HG03571 (cell line): ENCODE measurements around the gene ARHGEF7.

Experiments used
- ATAC-seq: cut with Tn5 transposase; IDR thresholded peaks from one replicate; pipeline ENCODE4 v1.9.1; 2021; ENCODE audit not compliant: unreplicated experiment

ARHGEF7 gene

DNA sequence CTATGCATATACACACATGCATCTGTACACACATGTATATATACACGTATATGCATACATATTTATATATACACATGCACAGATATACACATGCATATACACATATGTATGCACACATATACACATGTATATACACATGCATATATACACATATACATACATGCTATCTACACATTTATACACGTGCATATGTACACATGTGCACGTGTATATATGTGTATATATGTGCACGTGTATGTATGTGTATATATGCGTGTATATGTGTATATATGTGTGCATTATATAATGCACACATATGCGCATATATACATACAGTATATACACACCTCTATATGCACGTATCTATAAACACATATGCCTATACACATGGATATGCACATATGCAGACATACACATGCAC lies 17.8 kb downstream of the ARHGEF7 start:
- no peak for ATAC-seq

- ATAC-seq, result no peak
These were observed 24.3 kb downstream of the ARHGEF7 start for GRCh38 chr13:111139452-111139851.

GRCh38 chr13:111139873-111140561 lies 24.9 kb downstream of the ARHGEF7 start:
- no peak for ATAC-seq

DNA sequence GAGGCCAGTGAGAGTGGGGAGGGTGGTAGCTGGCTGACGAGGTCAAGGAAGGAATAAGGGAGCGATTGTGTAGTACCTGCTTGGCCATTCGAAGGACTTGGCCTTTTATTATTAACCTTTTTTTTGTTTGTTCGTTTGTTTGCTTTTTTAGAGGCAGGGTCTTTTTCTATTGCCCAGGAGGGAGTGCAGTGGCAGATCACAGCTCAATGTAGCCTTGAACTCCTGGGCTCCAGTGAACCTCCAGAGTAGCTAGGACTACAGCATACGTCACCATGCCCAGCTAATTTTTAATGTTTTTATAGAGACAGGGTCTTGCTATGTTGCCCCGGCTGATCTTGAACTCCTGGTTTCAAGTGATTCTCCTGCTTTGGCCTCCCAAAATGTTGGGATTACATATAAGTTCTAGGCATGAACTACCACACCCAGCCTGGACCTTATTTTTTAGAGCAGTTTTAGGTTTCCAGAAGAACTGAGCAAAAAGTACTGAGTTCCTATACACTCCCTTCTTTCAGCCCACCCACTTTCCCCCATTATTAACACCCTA lies 25.5 kb downstream of the ARHGEF7 start:
- no peak for ATAC-seq

DNA sequence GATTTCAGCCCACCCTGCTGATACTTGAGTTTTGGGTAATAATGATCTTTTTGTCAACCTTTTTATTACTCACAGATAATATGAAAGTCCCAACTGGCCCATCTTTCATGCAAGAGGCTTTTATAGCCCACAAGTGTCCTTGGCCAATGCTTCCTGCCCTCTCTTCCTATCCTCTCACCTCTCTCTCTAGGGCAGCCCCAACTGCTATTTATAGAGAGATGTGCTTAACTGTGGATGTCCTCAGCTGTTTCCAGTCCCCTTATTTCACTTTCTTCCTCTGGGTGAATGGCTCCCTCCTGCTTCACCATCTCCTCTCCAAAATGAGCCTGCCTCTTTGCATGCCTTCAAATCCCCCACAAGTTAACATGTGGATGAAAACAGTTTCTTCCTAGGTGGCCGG lies 27.4 kb downstream of the ARHGEF7 start:
- no peak for ATAC-seq

- ATAC-seq, result no peak
These were observed 28.9 kb downstream of the ARHGEF7 start for GRCh38 chr13:111143865-111144540.

DNA sequence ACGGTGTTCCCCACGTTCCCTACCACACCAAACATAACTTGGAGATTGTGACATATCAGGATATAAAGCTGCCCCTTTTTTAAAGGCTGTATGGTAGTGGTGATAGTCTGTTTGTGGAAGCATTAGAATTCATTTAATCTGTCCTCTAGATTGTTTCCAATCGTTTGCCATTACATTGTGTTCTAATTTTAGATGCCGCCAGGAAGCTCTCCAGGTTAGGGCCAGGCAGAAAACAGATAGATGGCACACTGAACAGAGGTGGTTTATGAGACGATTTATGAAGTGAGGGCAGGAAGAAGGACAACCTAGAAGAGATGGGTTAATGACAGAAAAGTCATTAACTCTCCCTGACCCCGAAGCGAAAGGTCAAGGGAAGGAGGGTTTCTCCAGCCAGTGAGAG lies 30.0 kb downstream of the ARHGEF7 start:
- ATAC-seq, result no peak

GRCh38 chr13:111145506-111145905 lies 30.4 kb downstream of the ARHGEF7 start:
- ATAC-seq, result no peak

DNA sequence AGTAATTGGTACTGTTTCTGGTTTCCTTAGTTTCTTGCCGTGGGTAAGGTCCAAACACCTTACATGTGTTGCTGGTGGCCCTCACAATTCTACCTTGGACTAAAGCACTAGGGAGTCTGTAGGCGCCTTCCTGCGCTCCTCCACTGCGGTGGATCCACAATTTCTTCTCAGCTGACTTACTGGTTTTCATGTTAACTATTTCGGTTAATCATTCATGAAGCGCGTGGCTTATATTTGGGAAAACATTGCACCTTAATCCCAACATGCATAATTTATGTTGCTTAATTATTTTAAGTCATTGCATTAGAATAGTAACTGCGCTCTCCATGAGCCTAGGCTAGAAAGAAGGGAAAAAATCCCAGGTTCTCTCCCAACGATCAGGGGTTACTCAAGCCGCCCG lies 37.7 kb downstream of the ARHGEF7 start:
- no peak for ATAC-seq

- ATAC-seq, result peak; percentile 89
These were observed 38.3 kb downstream of the ARHGEF7 start for GRCh38 chr13:111153279-111153976.

DNA sequence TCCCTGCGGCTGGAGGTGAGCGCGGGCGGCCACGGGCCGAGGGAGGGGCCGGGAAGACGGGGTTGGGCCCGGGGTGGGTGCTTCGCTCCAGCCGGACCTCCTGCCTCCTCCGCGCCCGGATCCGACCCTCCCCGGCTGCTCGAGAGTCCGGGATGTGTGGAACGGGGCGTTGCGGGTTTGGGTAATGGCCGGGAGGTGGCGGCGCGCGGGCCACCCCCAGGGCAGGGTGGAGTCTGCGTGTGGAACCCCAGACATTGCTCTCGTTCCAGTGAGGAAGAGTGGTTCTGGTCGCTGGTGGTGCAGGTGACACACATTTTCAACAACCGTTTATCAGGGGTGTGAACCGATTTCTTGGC lies 38.8 kb downstream of the ARHGEF7 start:
- ATAC-seq, result peak; percentile 48

DNA sequence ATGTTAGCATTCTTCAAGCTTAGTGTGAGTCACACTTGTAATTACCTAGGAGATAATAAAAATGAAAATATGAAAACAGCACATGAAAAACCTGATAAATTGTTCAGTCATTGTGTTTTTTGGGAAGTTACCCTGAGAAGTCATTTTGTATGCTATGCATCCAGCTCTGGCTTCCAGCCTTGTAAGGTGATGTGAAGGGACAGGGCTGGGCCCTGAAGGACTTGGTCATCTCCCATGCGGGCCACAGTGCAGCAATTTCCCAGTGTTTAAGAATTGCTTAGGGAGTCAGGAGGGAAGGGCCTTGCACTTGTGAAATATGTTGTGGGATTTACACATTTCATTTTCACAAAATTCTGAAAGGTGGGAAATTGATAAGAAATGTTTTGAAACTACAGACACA lies 41.3 kb downstream of the ARHGEF7 start:
- no peak for ATAC-seq

DNA sequence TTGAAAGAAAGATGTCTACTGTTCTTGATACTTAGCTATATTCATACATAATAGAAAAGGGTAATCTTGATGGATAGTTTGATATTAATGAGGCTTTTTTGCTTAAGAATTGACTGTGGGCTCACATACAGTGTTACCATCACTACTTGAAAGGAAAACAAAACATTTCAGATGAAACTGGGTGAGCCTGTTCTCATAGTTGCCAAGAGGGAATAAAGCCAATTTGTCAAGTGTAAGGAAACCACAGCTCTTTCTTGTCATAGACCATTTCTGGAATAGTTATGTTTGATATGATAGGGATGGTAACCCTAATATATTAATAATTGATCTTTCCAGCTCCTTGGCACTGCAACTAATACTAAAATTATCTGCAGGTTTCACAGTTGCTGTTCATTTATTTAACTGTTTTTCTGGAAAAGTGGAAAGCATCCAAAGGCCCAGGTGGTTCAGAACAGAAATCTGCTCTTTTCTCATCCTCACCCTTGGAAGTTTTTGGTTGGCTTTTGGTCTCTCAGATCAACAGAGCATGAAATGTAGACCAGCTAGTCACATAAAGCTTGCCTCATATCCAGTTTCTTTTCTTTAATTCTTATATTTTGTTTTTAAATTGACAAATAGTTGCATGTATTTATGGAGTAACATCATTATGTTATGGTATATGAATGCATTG lies 43.2 kb downstream of the ARHGEF7 start:
- ATAC-seq, result no peak

GRCh38 chr13:111159362-111160320 lies 44.5 kb downstream of the ARHGEF7 start:
- no peak for ATAC-seq

GRCh38 chr13:111160648-111161047 lies 45.5 kb downstream of the ARHGEF7 start:
- no peak for ATAC-seq

- peak; percentile 45 for ATAC-seq
These were observed 46.8 kb downstream of the ARHGEF7 start for GRCh38 chr13:111161601-111162600.

- peak; percentile 41 for ATAC-seq
These were observed 50.3 kb downstream of the ARHGEF7 start for GRCh38 chr13:111165241-111166010.
